Measurements from ENCODE around the gene TAF9B. TPM values are rescaled to one million over a fixed set of nuclear protein-coding genes. Genes with fewer than 3 reads are reported as not detected.
"Not testable (repeated sequence)": the region's sequence is repeated elsewhere in the genome, so short reads cannot be mapped to it uniquely, and the experiment has no call there.

Gene TAF9B, protein sequence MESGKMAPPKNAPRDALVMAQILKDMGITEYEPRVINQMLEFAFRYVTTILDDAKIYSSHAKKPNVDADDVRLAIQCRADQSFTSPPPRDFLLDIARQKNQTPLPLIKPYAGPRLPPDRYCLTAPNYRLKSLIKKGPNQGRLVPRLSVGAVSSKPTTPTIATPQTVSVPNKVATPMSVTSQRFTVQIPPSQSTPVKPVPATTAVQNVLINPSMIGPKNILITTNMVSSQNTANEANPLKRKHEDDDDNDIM
- polyA plus RNA-seq, result 10 to 100 TPM; 15.4 to 27.2 (median 16.1) TPM

DNA sequence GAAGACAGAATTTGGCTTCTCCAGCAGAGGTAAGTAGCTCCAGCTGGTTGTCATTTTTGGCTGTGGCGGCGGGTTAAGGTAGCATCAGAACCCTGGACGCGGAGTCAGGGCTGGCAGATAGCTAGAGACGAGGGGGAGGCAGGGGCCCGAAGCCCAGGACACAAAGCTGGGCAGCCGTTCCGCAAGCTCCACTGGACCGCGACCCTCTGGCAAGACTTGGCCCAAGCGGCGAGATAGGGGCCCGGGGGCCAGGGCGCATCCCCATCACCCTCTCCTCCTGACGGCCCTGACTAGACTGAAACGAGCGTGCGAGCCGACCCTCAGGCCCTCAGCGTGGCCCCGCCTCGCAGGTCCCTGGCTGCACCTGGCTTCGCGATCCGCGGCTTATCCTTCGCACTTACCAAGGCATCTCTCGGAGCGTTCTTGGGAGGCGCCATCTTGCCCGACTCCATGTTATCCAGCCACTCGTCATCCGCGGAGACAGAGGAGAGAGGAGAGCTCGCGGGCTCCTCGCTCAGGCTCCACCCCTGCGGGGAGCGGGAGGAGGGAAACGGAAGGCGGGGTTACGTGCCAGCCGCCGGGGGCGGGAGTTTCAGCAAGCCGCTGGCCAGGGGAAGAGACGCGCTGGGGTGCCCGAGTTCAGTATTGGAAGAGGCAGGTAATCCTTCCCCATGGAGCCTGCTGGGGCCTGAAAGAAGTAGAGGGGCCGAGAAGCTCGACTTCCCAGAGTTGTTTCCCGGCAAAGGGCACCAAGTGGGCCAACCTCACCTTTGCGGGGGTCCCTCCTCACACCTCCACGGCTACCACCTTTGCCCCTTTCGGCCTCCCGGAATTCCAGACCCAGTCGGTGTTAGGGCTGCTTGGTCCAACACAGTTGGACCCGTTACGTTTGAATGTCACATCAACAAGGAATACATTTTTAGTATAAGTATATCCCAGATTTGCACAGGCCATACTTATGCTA lies at the start of gene TAF9B:
Gene TAF9B, minus strand, starts transcription at position 491 of the 964 bp plus-strand sequence. Its CDS starts 39 bp downstream, at position 452.
- Mint-ChIP-seq H3K36me3 (no peaks in the 10 kb centered on the region), H3K9me3 (no peaks in the 10 kb centered on the region), H3K27ac (peak within 1 kb of the TSS; percentile 58 to 93 (median 82)), H3K4me3 (peak within 1 kb of the TSS; percentile 87 to 93 (median 91)), H3K27me3 (ENCODE audit: low read depth in 3 of 3) (peaks cover 1 to 6% (median 3%) of the 10 kb centered on the region in 3 donors), H3K4me1 (peaks cover 5 to 9% of the 10 kb centered on the region in 2 donors)
- DNase-seq, result peak; percentile 76 to 78 (median 78)

DNA sequence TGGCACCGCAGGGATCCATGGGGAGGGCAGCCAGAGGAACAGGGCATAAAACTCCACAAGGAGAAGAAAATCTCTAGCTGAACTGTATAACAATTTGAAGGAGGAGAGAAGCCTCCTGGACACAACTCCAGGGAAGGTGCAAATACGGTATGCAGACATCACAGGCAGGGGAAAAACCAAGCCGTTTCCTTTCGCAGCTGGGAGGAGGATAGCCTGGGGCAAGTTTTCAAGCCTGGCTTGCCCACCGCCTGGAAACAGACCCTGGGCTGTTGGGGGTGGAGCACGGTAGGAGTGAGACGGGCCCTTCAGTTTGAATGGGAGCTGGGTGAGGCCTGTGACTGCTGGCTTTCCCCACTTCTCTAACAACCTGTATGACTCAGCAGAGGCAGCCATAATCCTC lies 43.4 kb upstream of the TAF9B start:
- Mint-ChIP-seq H3K27ac (no peak overlapping the region), H3K9me3 (peaks cover 0 to 6% (median 0%) of the 10 kb centered on the region in 6 donors), H3K4me1 (no peaks in the 10 kb centered on the region), H3K36me3 (no peaks in the 10 kb centered on the region), H3K27me3 (ENCODE audit: low read depth in 3 of 3) (peaks cover 3 to 10% (median 5%) of the 10 kb centered on the region in 3 donors), H3K4me3 (no peak overlapping the region)
- no peak for DNase-seq

DNA sequence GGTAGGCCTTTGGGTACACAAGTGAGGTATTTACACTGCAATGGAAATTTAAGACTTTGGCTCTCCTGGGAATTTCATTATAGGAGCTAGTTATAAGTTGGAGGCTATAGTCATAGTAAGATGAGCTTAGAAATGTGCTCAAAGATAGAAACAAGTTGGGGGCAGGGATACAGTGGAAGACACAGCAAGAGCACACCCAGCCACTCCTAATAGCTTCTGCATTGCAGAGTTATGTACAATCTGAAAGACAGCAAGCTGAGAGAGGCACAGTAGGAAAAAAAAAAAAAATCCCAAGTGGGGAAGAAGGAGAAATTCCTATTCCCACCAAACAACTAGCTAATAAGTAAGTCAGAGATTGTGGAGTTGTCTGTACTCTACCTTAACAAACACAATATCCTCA lies 41.9 kb upstream of the TAF9B start:
- H3K27me3 Mint-ChIP-seq (ENCODE audit: low read depth in 3 of 3), result peaks cover 4 to 5% (median 4%) of the 10 kb centered on the region in 3 donors
- H3K4me1 Mint-ChIP-seq, result no peaks in the 10 kb centered on the region
- DNase-seq, result no peak
- H3K4me3 Mint-ChIP-seq, result no peak overlapping the region
- H3K36me3 Mint-ChIP-seq, result no peaks in the 10 kb centered on the region
- H3K27ac Mint-ChIP-seq, result no peak overlapping the region
- H3K9me3 Mint-ChIP-seq, result peaks cover 0 to 6% (median 0%) of the 10 kb centered on the region in 6 donors

DNA sequence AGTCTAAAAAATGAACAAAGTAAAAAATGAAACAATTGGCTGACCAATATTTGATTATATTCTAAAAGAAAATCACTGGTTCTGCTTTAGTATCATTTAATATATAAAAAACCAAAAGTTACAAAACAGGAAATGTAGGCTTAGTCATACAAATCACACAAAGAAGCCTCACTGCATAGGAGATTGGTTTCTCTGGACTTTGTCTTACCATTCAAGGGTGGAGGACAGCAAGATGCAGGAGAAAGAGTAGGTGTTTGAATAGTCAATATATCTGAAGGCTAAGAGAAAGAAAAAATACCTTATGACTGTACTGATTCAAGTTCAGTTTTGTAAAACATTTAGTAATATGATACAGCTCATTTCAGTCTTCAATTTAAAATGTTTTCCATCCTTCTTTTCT lies 28.6 kb upstream of the TAF9B start:
- no peak for DNase-seq
- Mint-ChIP-seq H3K4me1 (no peaks in the 10 kb centered on the region), H3K27ac (no peak overlapping the region)

DNA sequence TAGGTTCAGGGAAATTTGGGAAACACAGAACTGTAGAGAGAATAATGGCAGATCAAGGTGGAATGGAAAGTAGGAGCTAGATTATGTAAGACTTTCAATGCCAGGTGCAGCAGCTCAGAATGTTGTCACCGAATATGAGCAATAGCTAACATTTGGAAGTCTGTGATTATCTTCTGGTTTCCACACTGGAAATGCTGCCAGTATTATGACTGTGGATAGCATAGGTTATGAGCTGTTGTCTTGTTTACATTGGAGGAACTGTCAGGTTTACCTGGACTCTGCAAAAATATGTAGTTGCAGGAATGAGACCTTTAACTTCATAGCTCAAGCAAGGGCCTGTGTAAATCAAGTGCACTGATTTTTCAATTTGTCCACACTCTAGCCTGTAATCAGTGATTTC lies 26.0 kb upstream of the TAF9B start:
- H3K27ac Mint-ChIP-seq, result no peak overlapping the region
- H3K27me3 Mint-ChIP-seq (ENCODE audit: low read depth in 3 of 3), result peaks cover 0 to 13% (median 2%) of the 10 kb centered on the region in 3 donors
- H3K9me3 Mint-ChIP-seq, result no peaks in the 10 kb centered on the region
- no peaks in the 10 kb centered on the region for H3K4me1 Mint-ChIP-seq
- DNase-seq, result no peak
- no peak overlapping the region for H3K4me3 Mint-ChIP-seq
- H3K36me3 Mint-ChIP-seq, result no peaks in the 10 kb centered on the region

More for the DNA sequence above, 28.6 kb upstream of the TAF9B start:
- peaks cover 0 to 3% (median 1%) of the 10 kb centered on the region in 3 donors for H3K27me3 Mint-ChIP-seq (ENCODE audit: low read depth in 3 of 3)
- H3K36me3 Mint-ChIP-seq, result no peaks in the 10 kb centered on the region
- no peak overlapping the region for H3K4me3 Mint-ChIP-seq
- H3K9me3 Mint-ChIP-seq, result no peaks in the 10 kb centered on the region

DNA sequence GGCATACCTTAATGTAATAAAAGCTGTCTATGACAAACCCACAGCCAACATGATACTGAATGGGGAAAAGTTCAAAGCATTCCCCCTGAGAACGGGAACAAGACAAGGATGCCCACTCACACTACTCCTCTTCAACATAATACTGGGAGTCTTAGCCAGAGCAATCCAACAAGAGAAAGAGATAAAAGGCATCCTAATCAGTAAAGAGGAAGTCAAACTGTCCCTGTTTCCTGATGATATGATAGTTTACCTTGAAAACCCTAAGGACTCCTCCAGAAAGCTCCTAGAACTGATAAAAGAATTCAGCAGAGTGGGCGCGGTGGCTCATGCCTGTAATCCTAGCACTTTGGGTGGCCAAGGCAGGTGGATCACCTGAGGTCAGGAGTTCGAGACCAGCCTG lies 23.7 kb upstream of the TAF9B start:
- H3K9me3 Mint-ChIP-seq, H3K4me3 Mint-ChIP-seq, H3K4me1 Mint-ChIP-seq, DNase-seq, H3K36me3 Mint-ChIP-seq, H3K27ac Mint-ChIP-seq: not testable (repeated sequence)
- H3K27me3 Mint-ChIP-seq (ENCODE audit: low read depth in 3 of 3), result peaks cover 0 to 21% (median 2%) of the 10 kb centered on the region in 3 donors

DNA sequence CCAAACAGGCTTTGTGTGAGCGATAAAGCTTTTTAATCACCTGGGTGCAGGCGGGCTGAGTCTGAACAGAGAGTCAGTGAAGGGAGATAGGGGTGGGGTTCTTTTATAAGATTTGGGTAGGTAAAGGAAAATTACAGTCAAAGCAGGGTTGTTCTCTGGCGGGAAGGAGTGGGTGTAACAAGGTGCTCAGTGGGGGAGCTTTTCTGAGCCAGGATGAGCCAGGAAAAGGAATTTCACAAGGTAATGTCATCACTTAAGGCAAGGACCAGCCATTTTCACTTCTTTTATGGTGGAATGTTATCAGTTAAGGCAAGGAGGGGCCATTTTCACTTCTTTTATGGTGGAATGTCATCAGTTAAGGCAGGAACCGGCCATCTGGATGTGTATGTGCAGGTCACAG lies 21.3 kb upstream of the TAF9B start:
- not testable (repeated sequence) for H3K4me1 Mint-ChIP-seq, H3K9me3 Mint-ChIP-seq, H3K27ac Mint-ChIP-seq, DNase-seq, H3K4me3 Mint-ChIP-seq, H3K36me3 Mint-ChIP-seq
- peaks cover 0 to 21% (median 2%) of the 10 kb centered on the region in 3 donors for H3K27me3 Mint-ChIP-seq (ENCODE audit: low read depth in 3 of 3)

DNA sequence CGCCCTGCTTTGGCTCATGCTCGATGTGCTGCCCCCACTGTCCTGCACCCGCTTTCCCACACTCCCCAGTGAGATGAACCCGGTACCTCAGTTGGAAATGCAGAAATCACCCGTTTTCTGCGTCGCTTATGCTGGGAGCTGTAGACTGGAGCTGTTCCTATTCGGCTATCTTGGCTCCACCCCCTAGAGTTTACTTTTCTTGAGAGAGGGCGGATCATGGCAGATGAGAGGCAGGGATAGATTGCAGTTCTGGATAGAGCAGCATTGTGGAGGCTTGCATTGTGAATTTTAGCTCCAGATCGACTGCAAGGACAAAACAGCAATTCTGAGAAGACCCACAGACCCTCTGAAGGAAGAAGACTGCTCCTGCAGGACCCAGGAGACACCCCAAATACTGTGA lies 18.4 kb upstream of the TAF9B start:
- not testable (repeated sequence) for H3K9me3 Mint-ChIP-seq, DNase-seq, H3K4me3 Mint-ChIP-seq, H3K27ac Mint-ChIP-seq, H3K4me1 Mint-ChIP-seq, H3K36me3 Mint-ChIP-seq
- peaks cover 0 to 24% (median 2%) of the 10 kb centered on the region in 3 donors for H3K27me3 Mint-ChIP-seq (ENCODE audit: low read depth in 3 of 3)

DNA sequence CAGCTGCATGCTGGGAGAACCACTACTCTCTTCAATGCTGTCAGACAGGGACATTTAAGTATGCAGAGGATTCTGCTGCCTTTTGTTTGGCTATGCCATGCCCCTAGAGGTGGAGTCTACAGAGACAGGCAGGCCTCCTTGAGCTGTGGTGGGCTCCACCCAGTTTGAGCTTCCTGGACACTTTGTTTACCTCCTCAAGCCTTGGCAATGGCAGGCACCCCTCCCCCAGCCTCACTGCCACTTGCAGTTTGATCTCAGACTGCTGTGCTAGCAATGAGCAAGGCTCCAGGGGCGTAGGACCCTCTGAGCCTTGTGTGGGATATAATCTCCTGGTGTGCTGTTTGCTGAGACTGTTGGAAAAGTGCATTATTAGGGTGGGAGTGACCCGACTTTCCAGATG lies 17.9 kb upstream of the TAF9B start:
- H3K36me3 Mint-ChIP-seq, DNase-seq, H3K4me1 Mint-ChIP-seq, H3K4me3 Mint-ChIP-seq, H3K27ac Mint-ChIP-seq, H3K9me3 Mint-ChIP-seq: not testable (repeated sequence)
- peaks cover 0 to 21% (median 2%) of the 10 kb centered on the region in 3 donors for H3K27me3 Mint-ChIP-seq (ENCODE audit: low read depth in 3 of 3)

DNA sequence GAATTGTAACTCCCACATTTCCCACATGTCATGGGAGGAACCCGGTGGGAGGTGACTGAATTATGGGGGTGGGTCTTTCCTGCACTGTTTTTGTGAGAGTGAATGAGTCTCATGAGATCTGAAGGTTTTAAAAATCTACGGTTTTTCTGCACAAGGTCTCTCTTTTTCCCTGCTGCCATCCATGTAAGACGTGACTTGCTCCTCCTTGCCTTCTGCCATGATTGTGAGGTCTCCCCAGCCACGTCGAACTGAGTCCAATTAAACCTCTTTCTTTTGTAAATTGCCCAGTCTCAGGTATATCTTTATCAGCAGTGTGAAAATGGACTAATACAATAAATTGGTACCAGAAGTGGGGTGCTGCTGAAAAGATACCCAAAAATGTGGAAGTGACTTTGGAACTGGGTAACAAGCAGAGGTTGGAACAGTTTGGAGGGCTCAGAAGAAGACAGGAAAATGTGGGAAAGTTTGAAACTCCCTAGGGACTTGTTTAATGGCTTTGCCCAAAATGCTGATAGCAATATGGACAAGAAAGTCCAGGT lies 7.6 kb upstream of the TAF9B start:
- Mint-ChIP-seq H3K27ac (peak overlapping the region in 1 of 6 donors; percentile 24), H3K27me3 (ENCODE audit: low read depth in 3 of 3) (peaks cover 2 to 25% (median 7%) of the 10 kb centered on the region in 3 donors), H3K9me3 (peaks cover 0 to 18% (median 10%) of the 10 kb centered on the region in 6 donors)
- H3K4me3 Mint-ChIP-seq, H3K4me1 Mint-ChIP-seq, DNase-seq, H3K36me3 Mint-ChIP-seq: not testable (repeated sequence)

DNA sequence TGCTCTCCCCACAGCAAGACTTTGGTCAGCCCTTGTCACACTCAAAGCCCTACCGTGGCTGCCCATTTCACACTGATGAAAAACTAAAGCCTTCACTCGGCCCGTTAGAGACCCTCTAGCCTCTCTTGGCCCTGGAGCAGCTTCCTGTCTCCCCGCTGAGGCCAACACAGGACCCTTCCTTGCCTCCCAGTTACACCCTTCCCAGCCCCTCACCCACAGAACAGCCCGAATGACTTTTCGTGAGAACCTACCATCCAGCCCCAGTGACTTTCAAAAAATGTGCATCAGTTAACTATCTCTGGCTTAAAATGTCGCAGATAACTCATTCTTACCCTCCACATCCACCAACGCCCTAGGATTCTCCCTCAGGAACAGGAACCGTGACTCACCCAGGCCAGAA lies 756 bp upstream of the TAF9B start:
- Mint-ChIP-seq H3K4me3 (peak overlapping the region; percentile 62 to 93 (median 91)), H3K36me3 (no peaks in the 10 kb centered on the region), H3K4me1 (peaks cover 5 to 9% of the 10 kb centered on the region in 2 donors), H3K27me3 (ENCODE audit: low read depth in 3 of 3) (peaks cover 1 to 6% (median 3%) of the 10 kb centered on the region in 3 donors), H3K27ac (peak overlapping the region in 1 of 6 donors; percentile 0), H3K9me3 (no peaks in the 10 kb centered on the region)
- no peak for DNase-seq

DNA sequence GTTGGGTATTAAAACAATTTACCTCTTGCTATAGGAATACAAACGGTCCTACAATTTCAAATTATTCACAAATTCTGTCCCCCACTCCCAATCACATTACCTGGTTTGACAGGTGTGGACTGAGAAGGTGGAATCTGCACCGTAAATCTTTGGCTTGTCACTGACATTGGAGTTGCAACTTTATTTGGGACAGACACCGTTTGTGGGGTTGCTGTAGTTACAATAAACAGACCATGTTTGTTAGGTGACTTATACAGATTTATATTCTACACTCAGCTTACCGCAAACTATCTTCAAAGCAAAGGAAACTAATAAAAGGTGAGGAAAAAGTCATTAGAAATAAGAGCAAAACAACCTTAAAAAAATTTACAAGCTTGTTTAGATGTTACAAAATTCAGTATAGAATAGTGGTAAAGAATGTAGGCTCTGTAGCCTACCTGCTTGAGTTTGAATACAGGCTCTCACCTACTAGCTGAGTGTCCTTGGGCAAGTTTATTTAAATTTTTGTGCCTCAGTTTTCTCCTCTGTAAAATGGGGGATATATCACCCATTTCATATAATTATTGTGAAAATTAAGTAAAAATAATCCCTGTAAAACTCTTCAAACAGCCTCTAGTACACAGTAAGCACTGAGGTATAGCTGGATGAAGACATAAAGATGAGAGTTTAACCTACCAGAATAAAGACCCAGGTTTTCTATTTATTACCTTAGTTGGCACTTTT lies 6.1 kb downstream of the TAF9B start:
- no peak overlapping the region for H3K4me3 Mint-ChIP-seq
- H3K4me1 Mint-ChIP-seq, result peaks cover 0 to 2% of the 10 kb centered on the region in 2 donors
- DNase-seq, result no peak
- H3K9me3 Mint-ChIP-seq, result no peaks in the 10 kb centered on the region
- H3K27me3 Mint-ChIP-seq (ENCODE audit: low read depth in 3 of 3), result peaks cover 0 to 3% (median 0%) of the 10 kb centered on the region in 3 donors
- H3K27ac Mint-ChIP-seq, result no peak overlapping the region
- H3K36me3 Mint-ChIP-seq, result peaks cover 0 to 3% (median 0%) of the 10 kb centered on the region in 3 donors

DNA sequence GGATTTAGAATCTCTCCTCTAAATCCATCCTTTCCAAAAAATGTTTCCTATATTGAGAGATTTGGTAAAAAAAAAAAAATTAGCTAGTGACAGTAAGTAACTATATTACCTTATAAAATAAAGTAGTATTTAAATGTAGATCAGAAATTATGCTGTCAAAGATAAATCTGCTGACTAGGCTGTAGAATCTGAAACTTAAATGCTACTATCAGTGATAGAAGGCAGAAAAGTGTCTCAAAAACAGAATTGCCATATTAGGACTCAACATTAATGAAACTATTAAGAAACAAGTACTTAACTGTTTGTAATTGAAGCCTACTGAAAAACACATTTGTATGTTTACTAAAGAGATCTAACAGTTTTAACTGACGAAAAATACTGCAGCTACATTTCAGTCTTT lies 8.3 kb downstream of the TAF9B start:
- Mint-ChIP-seq H3K27ac (peak overlapping the region in 3 of 6 donors; percentile 21 to 55 (median 51)), H3K4me1 (peaks cover 0 to 2% of the 10 kb centered on the region in 2 donors), H3K9me3 (no peaks in the 10 kb centered on the region), H3K36me3 (peaks cover 0 to 3% (median 0%) of the 10 kb centered on the region in 3 donors), H3K27me3 (ENCODE audit: low read depth in 3 of 3) (peaks cover 0 to 3% (median 1%) of the 10 kb centered on the region in 3 donors), H3K4me3 (no peak overlapping the region)
- no peak for DNase-seq

Data from immature natural killer cell (primary cell).